Activated CD4-positive, CD25-positive, alpha-beta regulatory T cell treated with anti-CD3 and anti-CD28 coated beads, Interleukin-2, amount 50 U/mL, for 16 hours (primary cell): Measurements from ENCODE around the gene SLC25A48.
"Not testable (repeated sequence)": the region's sequence is repeated elsewhere in the genome, so short reads cannot be mapped to it uniquely, and the experiment has no call there.

Experiments
- DNase-seq: peaks from one replicate; pipeline ENCODE4 v3.0.0-alpha.2; 2020; ENCODE audit warnings: low read depth, low spot score

SLC25A48 gene

DNA sequence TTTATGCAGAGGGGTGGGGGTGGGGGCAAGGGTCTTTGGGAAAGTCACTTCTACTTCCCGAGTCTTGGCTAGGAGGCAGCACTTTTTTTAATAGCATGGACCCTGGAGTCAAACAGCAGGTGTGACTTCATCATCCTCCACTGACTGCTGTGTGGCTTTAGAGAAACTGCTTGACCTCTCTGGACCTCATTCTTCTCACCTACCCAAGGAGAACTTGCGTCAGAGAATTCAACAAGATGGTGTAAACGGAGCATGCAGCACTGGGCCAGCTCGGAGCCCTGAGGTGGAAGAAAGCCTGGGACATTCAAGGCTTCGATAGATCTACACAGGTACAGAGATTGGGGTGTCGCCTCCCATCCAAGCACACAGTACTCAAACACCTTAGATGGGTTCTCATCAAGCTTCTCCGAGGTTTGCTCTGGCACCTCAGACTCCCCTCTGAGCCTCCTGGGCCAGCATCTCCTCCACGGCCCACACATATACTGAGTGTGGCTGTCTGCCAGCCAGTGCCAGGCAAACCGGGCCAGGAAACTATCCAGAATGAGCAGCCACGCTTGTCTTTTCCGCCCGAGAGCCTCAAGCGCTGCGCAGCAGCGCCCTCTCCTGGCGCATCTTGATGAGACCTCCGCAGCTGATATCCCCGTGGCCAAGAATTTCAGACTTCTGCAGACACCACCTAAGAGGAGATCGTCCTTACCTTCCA lies 4.6 kb upstream of the SLC25A48 start:
- no peak for DNase-seq

DNA sequence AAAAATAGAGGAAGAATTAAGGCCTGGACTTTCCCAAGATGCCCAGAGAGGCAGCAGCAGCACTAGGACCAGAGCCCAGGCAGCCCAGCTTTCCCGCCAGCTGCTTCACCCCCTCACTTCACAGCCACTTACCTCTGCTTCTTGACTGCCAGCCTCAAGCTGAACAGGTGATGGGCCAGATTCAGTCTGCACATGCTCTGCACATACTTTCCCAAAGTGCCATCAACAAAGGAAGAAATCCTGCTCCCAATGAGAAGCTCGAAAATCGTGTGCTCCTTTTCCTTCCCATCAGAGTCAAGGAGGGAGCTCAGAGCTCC lies 4.1 kb upstream of the SLC25A48 start:
- DNase-seq, result no peak

DNA sequence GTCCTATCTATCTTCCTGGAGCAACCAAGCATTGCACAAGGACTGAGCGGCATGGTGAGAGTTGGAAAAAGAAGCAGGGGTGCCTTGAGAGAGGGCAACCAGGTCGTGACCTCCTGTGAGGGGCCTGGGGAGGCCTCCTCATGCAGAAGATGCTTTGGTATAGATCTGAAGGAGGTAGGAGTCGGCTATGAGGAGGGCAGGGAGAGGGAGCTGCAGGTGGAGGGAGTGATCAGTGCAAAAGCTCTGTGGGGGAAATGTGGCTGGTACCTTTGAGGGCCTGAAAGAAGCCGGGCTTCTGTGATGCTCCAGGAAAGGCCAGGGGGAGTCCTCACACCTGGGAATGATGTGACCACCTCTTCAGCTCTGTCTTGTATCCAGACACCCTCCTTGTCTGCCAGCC lies 3.6 kb upstream of the SLC25A48 start:
- no peak for DNase-seq

DNA sequence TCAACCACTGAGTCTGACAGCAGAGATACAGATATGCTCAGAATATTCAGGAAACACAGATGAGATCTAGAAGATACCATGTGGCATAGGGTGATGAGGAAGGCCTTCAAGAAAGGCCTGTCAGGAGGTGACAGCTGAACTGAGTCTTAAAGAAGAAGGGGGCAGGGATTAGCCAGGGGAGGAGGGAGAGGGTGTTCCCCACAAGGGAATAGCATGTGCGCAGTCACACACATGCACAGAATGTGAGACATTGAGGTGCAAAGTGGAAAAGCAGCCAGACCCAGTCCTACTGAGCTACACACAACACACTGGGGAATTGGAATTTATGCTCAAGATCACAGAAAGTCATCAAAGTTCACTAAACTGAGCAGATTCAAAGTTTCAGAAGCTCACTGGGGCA lies 3.0 kb upstream of the SLC25A48 start:
- DNase-seq, result no peak

DNA sequence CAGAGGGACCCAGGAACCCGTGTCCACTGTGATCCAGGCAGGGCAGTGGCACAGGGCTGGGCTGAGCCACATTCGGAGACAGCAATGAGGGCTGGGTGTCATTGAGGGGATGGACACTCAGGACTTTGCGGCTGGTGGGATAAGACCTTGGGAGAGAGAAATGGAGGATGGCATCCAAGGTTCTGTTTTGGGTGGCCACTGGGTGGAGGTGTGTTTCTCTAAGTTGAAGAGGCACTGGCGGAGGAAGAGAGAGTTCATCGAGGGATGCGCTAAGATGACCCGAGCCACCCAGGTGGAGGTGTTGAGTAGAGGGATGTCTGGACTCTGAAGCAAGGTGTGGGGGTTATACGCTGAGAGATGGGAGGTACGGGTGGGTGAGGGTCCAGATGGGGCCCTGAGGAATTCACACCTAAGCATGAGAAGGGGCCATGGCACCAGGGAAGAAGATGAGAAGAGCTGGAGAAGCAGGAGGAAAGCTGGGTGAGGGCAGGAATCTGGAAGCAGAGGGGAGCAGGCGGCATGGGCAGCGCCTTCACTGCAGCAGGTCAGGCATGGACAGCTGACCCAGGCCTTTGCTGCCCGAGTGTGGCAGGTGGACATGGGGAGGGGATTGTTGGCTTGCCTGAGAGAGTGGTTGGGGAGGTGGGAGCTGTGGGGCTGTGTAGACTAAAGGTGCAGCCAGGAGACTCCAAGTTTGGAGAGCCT lies 2.5 kb upstream of the SLC25A48 start:
- no peak for DNase-seq

DNA sequence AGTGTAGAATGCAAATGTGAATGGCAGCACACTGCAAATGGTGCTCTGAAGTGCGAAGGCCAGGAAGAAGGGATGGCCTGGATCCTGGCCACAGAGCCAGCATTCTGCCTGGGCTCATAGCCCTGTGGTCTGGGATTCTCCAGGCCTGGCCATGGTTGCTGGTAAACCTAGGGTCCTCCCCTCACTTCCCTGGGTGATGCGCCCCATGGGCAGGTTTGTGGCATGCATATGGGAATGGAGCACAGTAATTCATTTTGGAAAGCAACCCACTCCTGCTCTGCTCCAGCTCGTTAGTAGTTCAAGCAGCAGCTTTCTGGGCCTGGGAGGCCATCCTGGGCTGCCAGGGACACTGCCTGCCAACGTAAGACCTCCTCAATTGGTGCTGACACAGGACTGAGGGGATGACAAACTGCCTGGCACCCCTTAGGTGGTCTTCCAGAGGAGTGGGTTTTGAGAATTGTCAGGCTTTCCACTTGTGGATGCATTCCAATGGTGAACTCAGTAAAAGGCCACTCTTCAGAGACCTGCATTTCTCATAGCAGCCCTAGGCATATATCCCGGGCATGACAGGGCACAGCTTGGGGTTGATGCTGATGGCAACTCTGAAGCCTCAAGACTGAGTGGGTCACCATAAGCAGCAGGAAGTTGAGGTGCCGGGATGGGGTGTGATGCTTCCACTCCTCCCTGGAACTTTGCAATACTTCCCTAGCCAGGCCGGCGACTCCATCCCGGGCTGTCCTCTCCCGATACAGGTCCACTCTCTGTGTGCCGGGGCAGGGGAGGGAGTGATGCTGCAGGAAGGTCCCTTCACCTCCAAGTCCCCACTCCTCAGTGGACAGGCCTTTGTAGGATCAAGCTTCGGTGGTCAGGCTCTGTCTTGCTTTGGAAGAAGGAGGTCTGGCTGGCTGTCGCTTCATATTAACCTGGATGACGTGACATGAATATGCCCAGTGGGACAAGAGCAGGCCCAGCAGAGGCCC lies 1.2 kb upstream of the SLC25A48 start:
- no peak for DNase-seq

DNA sequence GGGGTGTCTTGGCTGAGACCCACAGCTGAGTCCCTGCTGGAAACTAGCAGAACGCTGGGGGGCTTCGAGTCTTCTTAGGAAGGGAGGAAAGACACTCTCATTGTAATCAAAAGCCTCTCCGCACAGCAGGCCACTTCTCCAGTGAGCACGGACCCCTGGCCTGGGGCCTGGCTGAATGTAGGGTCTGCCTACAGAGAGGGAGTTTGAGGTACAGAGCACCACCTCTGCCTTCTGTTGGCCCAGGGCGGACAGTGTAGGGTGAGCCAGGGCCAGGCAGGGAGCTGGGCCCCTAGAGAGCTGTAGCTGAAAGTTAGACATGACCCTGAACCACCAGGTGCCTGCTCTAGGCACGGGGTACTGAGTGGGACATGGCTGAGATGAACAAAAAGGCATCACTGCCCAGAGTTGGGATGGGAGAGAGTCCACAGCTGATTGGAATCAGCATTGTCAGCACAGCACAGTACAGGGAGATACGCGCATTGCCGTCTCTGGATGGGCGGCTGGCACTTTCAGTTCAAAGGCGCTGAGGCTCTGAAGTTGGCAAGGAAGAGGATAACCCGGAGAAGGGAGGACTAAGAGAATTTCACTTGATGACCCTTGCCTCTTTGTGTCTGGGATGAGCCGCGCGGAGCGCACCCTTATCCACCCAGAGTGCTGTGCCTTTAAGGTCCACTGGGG lies 363 bp upstream of the SLC25A48 start:
- no peak for DNase-seq

DNA sequence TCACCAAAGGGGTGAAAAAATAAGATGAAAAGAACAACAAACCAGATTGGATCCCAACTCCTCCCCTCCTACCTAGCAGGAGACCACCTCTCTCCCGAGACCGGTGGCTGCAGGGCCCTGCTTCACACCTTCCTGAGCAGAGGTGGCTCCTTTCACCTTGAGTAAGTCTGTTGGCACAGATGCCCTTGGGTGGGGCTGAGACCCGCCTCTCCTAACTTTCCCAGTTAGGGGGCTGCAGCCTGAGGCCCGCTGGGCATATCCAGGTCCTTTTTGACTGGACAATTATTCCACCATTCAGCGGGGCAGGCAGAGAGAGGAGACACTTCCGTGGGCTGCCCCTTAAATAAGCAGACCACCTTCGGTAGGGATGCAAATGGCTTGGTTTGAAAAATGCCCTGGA lies 1.3 kb downstream of the SLC25A48 start:
- no peak for DNase-seq

DNA sequence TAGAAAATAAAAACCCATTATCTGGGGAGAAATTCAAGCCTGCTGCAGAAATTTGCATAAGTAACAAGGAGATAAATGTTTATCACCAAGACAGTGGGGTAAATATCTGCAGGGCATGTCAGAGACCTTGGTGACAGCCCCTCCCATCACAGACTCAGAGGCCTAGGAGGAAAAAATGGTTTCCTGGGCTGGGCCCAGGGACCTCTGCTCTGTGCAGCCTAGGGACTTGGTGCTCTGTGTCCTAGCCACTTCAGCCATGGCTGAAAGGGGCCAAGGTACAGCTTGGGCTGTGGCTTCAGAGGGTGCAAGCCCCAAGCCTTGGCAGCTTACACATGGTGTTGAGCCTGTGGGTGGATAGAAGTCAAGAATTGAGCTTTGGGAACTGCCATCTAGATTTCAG lies 3.9 kb downstream of the SLC25A48 start:
- not testable (repeated sequence) for DNase-seq

DNA sequence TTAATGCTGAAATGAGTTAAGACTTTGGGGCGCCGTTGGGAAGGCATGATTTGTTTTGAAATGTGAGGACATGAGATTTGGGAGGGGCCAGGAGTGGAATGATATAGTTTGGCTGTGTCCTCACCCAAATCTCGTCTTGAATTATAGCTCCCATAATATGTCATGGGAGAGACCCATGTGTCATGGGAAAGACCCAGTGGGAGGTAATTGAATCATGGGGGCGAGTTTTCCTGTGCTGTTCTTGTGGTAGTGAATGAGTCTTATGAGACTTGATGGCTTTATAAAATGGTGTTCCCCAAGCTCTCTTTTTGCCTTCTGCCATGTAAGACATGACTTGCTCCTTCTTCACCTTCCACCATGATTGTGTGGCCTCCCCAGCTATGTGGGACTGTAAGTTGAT lies 5.1 kb downstream of the SLC25A48 start:
- DNase-seq, result no peak

DNA sequence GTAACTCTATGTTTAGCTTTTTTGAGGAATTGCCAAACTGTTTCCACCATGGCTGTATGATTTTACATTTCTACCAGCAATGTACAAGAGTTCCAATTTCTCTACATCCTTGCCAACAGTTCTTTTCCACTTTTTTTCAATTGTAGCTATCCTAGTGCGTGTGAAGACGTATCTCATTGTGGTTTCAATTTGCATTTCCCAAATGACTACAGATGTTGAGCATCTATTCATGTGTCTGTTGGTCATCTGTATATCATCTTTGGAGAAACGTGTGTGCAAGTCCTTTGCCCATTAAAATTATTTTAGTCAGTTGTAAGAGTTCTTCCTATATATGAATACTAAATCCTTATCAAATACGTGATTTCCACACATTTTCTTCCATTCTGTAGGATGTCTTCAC lies 6.5 kb downstream of the SLC25A48 start:
- DNase-seq, result no peak

DNA sequence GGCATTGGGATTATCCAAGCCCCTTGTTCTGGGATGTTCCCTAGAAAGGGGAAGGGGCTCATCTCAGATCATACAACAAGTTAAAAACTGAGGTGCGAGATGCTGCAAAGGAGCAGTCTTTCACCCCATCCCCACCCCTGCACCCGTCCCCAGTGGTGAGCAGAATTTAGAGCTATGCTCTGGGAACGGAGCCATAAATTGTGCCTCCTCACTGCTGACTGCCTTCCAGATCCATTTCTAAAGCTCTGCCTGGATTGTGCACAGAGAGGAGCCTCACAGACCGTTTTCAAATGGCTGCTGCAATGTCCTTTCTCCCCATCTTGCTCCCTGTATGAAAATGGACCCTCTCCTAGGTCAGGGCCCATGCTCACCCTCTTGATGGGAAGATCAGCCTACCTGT lies 8.3 kb downstream of the SLC25A48 start:
- no peak for DNase-seq

DNA sequence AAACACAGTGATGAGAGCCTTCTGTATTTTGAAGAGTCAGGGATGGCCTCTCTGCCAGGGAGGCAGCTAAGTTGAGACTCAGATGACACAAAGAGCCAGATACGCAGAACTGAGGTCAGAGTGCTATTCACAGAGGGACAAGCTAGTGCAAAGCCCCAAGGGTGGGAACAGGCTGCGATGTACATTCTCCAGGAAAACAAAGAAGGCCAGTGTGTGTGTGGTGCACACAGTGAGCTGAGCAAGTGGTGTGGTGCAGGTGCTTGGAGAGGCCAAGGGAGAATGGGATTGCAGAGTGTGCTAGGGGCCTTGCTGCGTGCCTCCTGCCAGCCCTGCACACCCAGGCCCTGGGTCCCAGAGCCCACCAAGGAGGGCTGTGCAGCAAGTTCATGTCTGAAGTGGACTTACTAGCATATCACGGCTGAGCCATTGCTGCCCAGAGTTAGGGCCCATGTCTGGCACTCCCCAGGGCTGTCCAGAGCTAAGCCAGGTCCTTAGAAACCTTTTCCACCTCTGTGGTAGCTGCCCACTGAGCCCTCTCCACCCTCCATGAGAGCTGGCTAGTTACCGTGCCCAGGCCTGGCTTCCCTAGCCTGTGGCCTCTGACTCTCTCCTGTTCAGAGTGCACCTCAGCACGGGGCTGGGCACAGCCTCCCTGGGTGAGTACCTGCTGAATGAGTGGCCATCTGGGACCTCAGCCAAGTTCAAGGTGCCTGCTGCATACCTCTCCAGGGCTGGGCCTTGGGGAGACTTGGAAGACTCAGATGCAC lies 9.3 kb downstream of the SLC25A48 start:
- no peak for DNase-seq

DNA sequence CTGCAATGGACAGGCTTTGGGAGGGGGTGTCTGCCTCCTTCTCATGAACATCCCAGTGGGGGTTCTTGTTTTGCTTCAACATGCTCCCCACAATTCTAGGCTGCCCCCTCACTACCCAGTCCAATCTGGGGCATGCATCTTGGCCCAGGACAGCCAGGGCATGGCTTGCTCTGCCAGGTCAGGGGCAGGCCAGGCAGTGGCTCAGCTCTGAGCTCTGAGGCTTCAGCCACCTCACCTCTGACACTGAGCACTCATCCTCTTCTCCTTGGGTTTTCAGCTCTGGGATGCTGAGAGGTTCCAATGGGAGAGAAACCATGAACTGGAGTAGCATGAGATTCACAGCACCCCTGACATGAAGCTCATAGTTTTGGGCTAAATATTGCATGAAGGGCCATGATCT lies 11.8 kb downstream of the SLC25A48 start:
- no peak for DNase-seq

DNA sequence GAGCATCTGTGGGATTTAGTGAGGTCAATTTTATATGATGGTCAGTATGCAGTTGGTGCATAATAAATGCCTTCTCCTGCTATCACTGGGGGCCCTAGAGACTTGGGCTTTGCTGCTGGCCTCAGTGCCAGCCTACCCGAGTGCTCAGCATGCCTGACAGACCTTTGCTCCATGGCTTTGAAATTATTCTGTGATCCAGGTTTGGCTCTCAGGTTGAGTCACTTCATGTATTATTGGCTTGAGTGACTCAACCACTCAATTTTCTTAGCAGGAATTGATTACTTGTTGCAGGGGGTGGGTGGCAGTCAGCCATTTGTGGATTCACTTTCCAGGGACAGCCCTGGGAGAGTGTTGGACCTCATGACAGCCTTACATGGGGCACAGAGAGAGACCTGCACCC lies 13.5 kb downstream of the SLC25A48 start:
- no peak for DNase-seq

DNA sequence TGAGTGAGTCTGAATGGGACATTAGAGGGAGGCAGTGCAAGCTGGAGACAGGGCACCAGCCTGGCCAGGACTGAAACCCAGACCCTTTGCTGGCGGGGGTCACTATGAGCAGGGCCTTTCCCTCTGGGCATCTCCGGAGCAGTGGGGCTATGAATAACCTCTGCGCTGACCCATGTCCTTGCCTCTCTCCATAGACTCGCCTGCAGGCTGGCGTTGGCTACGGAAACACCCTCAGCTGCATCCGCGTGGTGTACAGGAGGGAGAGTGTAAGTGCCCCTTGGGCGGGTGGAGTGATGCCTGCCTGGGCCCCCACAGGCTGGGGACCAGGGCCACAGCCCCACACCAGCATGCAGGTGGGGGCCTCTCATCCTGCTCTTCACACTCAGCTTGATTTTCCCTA lies 15.8 kb downstream of the SLC25A48 start:
- DNase-seq, result no peak

DNA sequence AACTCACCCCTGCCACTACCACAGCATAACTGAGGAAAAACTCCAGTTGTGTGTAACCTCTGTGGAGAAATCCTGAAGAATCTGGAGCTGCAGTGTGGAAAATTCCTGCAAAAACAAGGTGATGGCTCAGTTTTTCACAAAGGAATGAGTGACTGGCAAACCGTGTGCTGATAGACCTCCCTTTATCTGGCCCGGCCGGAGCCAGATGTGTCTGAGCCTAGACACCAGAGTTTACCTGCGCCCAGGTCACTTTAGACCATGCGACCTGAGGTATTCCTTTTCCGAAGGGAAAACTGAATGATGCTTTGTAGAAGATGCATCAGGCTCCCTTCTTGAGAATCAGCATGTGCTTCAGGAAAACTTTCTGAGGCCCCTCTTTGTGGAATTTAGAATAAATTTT lies 16.2 kb downstream of the SLC25A48 start:
- DNase-seq, result no peak

DNA sequence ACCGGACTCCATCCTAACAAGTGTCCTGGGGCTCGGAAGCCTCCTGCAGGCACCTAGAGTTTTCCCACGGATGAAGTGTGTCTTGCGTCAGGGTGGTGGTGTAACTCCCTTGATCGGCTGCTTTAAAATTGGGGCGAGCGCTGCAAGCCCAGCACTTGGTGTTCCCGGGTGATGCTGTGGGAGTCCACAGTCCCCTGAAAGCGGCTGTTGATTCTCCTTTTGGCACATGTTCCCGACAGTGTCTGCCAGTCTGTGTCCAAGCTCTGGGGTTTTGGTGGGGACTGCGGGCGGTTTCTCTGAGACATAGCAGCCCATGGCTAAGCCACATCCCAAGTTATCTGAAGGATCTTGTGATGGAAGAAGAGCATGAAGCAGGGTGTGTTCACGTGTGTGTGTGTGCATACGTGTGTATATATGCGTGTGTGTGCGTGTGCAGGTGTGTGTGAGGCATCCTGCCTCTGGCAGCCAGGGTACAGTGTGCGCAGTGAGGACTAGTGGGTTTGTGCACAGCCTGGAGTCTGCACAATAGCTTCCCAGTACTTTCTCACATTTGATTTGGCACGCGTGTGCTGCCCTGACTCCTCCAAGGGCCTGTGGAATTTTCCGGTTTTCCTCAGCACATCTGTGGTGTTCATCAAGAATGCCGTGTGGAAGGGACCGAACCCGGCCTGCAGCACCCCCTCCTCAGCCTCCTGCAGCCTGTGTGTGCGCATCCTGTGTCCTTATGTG lies 16.9 kb downstream of the SLC25A48 start:
- no peak for DNase-seq

DNA sequence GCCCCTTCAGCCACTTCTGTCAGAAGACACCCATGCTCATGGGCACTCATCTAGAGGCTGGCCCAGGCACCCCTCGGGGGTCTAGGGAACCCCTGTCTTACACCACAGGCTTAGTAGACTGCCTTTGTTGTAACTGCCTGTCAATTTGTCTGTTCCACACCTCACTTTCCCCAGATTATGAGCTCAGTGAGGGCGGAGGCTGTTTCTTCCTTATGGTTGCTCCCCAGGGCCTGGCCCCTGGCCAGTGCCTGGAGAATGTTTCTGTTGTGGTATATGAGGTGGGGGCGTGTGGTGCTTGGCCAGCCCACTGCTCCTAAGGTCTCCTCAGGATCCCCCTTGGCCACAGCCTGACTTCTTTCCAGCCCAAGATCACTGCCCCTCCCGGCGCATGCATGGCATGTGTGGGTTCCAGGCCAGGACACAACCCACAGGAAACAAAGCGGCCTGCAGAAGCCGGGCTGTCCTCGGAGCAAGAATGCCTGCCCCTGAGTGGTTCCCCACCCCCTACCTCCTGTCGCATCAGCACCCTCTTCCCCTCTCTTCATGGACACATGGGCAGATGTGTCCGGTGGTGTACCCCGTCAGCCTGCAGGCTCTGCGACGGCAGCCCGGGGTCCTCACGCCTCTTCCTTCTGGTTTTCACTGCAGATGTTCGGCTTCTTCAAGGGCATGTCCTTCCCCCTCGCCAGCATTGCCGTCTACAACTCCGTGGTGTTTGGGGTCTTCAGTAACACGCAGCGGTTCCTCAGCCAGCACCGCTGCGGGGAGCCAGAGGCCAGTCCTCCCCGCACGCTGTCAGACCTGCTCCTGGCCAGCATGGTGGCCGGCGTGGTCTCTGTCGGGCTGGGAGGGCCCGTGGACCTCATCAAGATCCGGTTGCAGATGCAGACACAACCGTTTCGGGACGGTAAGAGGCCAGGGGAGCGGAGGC lies 17.7 kb downstream of the SLC25A48 start:
- DNase-seq, result no peak
